HL-60 (cell line): ENCODE measurements around the gene FTCDNL1.

Experiments used
- DNase-seq, 2 experiments: peaks; one replicate each; pipeline ENCODE4 v3.0.0-alpha.2; 2010 to 2020; ENCODE audit warnings: low read depth in 1 of 2, low spot score in 1 of 2
- H3K27ac ChIP-seq: fragments of 250-450 bp; sonication (Bioruptor Pico); replicated peaks from 2 replicates; pipeline ENCODE4 v1.5.1; 2020; ENCODE audit warnings: mild to moderate bottlenecking, moderate library complexity
- H3K27me3 ChIP-seq: fragments of 250-450 bp; sonication (Bioruptor Pico); 2 replicates; pipeline ENCODE4 v1.5.1; 2021; ENCODE audit warnings: mild to moderate bottlenecking, moderate library complexity; ENCODE audit not compliant: insufficient read depth, poor library complexity, severe bottlenecking
- H3K4me3 ChIP-seq: replicated peaks from 2 replicates; pipeline ENCODE4 v1.5.1; 2011; ENCODE audit warnings: mild to moderate bottlenecking, control low read depth, low read length; ENCODE audit not compliant: insufficient read depth
- CTCF ChIP-seq: IDR thresholded peaks from one replicate; pipeline ENCODE4 v1.5.1; 2011; ENCODE audit warnings: low read length, control low read depth, inconsistent platforms; ENCODE audit not compliant: insufficient read depth
- GABPA ChIP-seq: IDR thresholded peaks from 2 replicates; pipeline ENCODE4 v1.6.1; 2012; ENCODE audit warnings: low read depth
- POLR2AphosphoS5 ChIP-seq: IDR thresholded peaks from 2 replicates; pipeline ENCODE4 v1.6.1; 2012; ENCODE audit warnings: low read depth
- REST ChIP-seq: IDR thresholded peaks from 2 replicates; pipeline ENCODE4 v1.6.1; 2012; ENCODE audit warnings: low read depth; ENCODE audit not compliant: insufficient replicate concordance
- SPI1 ChIP-seq: IDR thresholded peaks from 2 replicates; pipeline ENCODE4 v1.6.1; 2012; ENCODE audit warnings: low read depth, mild to moderate bottlenecking, borderline replicate concordance

Gene FTCDNL1

GRCh38 chr2:199754766-199755165 lies 96.2 kb downstream of the FTCDNL1 start:
- no peak for DNase-seq
- no peak for TF ChIP-seq POLR2AphosphoS5
- TF ChIP-seq CTCF: no peak
- TF ChIP-seq GABPA: no peak
- TF ChIP-seq SPI1: no peak
- no peak for TF ChIP-seq REST
- Histone ChIP-seq H3K27ac (no peak overlapping the region), H3K4me3 (no peak overlapping the region), H3K27me3 (no peaks in the 10 kb centered on the region)

GRCh38 chr2:199751492-199752120 lies 99.4 kb downstream of the FTCDNL1 start:
- no peak overlapping the region for H3K27ac ChIP-seq
- DNase-seq: no peak
- no peak overlapping the region for H3K4me3 ChIP-seq
- TF ChIP-seq POLR2AphosphoS5 (no peak), REST (no peak), GABPA (no peak), CTCF (no peak), SPI1 (no peak)
- H3K27me3 ChIP-seq: no peaks in the 10 kb centered on the region

GRCh38 chr2:199749571-199749970 lies 101.4 kb downstream of the FTCDNL1 start:
- Histone ChIP-seq H3K27me3 (no peaks in the 10 kb centered on the region), H3K4me3 (no peak overlapping the region), H3K27ac (no peak overlapping the region)
- no peak for TF ChIP-seq REST
- no peak for TF ChIP-seq POLR2AphosphoS5
- TF ChIP-seq SPI1: no peak
- no peak for TF ChIP-seq GABPA
- TF ChIP-seq CTCF: no peak
- no peak for DNase-seq
